Trophoblast cell (in vitro differentiated cells and primary cell): Measurements from ENCODE around the gene TEDC1. TPM values are rescaled to one million over a fixed set of nuclear protein-coding genes. Genes with fewer than 3 reads are reported as not detected.

ENCODE experiments used
- DNase-seq, 2 donors: peaks; one replicate each; pipeline ENCODE4 v3.0.0-alpha.2; 2016
- H2AFZ ChIP-seq: 2 replicates; pipeline ENCODE4 v1.6.1; 2013; ENCODE audit warnings: low read length, moderate library complexity, mild to moderate bottlenecking; ENCODE audit not compliant: insufficient read depth, poor library complexity
- H2AK5ac ChIP-seq: 2 replicates; pipeline ENCODE4 v1.6.1; 2013; ENCODE audit warnings: mild to moderate bottlenecking, low read length
- H2BK120ac ChIP-seq: 2 replicates; pipeline ENCODE4 v1.6.1; 2013; ENCODE audit warnings: low read length, mild to moderate bottlenecking, moderate library complexity; ENCODE audit not compliant: insufficient read depth, poor library complexity
- H2BK12ac ChIP-seq: 2 replicates; pipeline ENCODE4 v1.6.1; 2013; ENCODE audit warnings: mild to moderate bottlenecking, low read length, moderate library complexity
- H2BK5ac ChIP-seq: 2 replicates; pipeline ENCODE4 v1.6.1; 2013; ENCODE audit warnings: low read length, low read depth, moderate library complexity, mild to moderate bottlenecking; ENCODE audit not compliant: poor library complexity
- H3K14ac ChIP-seq: 2 replicates; pipeline ENCODE4 v1.6.1; 2013; ENCODE audit warnings: mild to moderate bottlenecking, low read length
- H3K18ac ChIP-seq: 2 replicates; pipeline ENCODE4 v1.6.1; 2013; ENCODE audit warnings: mild to moderate bottlenecking, low read length
- H3K23ac ChIP-seq: 2 replicates; pipeline ENCODE4 v1.6.1; 2013; ENCODE audit warnings: low read length
- H3K27ac ChIP-seq: 2 replicates; pipeline ENCODE4 v1.5.1; 2013; ENCODE audit warnings: low read depth, mild to moderate bottlenecking, inconsistent platforms, low read length, moderate library complexity
- H3K27me3 ChIP-seq: 2 replicates; pipeline ENCODE4 v1.6.1; 2013; ENCODE audit warnings: inconsistent platforms, mild to moderate bottlenecking, low read length, moderate library complexity; ENCODE audit not compliant: insufficient read depth
- H3K36me3 ChIP-seq, 2 experiments: 1 replicate in 1 of 2; 2 replicates in 1 of 2; pipeline ENCODE4 v1.6.1; 2013; ENCODE audit warnings: low read length in 2 of 2, mild to moderate bottlenecking in 2 of 2, moderate library complexity in 1 of 2; ENCODE audit not compliant: insufficient read depth in 2 of 2, control insufficient read depth in 1 of 2
- H3K4ac ChIP-seq: 2 replicates; pipeline ENCODE4 v1.6.1; 2013; ENCODE audit warnings: low read depth, mild to moderate bottlenecking, low read length, moderate library complexity
- H3K4me1 ChIP-seq, 2 experiments: 1 replicate in 1 of 2; 2 replicates in 1 of 2; pipeline ENCODE4 v1.6.1; 2013; ENCODE audit warnings: low read length in 2 of 2, mild to moderate bottlenecking in 2 of 2, moderate library complexity in 1 of 2; ENCODE audit not compliant: insufficient read depth in 2 of 2, control insufficient read depth in 1 of 2
- H3K4me2 ChIP-seq: 2 replicates; pipeline ENCODE4 v1.6.1; 2013; ENCODE audit warnings: inconsistent platforms, mild to moderate bottlenecking, low read length, moderate library complexity
- H3K4me3 ChIP-seq: 2 replicates; pipeline ENCODE4 v1.5.1; 2013; ENCODE audit warnings: mild to moderate bottlenecking, low read depth, low read length, inconsistent platforms
- H3K79me1 ChIP-seq: one replicate; pipeline ENCODE4 v1.6.1; 2013; ENCODE audit warnings: low read length
- H3K79me2 ChIP-seq: 2 replicates; pipeline ENCODE4 v1.6.1; 2013; ENCODE audit warnings: low read length, mild to moderate bottlenecking; ENCODE audit not compliant: control insufficient read depth, insufficient read depth, poor library complexity
- H3K9ac ChIP-seq: 2 replicates; pipeline ENCODE4 v1.6.1; 2013; ENCODE audit warnings: mild to moderate bottlenecking, low read length
- H3K9me3 ChIP-seq: 2 replicates; pipeline ENCODE4 v1.6.1; 2013; ENCODE audit warnings: low read depth, mild to moderate bottlenecking, control low read depth, inconsistent platforms, low read length; ENCODE audit not compliant: insufficient read depth
- H4K12ac ChIP-seq: 2 replicates; pipeline ENCODE4 v1.6.1; 2013; ENCODE audit warnings: low read depth, mild to moderate bottlenecking, low read length, moderate library complexity
- H4K8ac ChIP-seq: 2 replicates; pipeline ENCODE4 v1.6.1; 2013; ENCODE audit warnings: low read depth, mild to moderate bottlenecking, low read length, moderate library complexity
- H4K91ac ChIP-seq: one replicate; pipeline ENCODE4 v1.6.1; 2013; ENCODE audit warnings: low read depth, mild to moderate bottlenecking, low read length, moderate library complexity
- WGBS: extraction: QIAGEN DNeasy Blood & Tissue Kit; methylation state at CpG from one replicate; pipeline ENCODE4 v1.1.7; 2013; ENCODE audit warnings: missing lambda C conversion rate; ENCODE audit not compliant: insufficient read length, insufficient coverage; ENCODE audit errors: extremely low coverage; 5-methylcytosine and 5-hydroxymethylcytosine counted together
- polyA plus RNA-seq: library from polyadenylated mRNA; stranded (reverse); fragments of 200-250 nt; gene quantifications from 2 replicates; pipeline ENCODE4 v1.2.3, GENCODE V29; 2013

Gene TEDC1, protein sequence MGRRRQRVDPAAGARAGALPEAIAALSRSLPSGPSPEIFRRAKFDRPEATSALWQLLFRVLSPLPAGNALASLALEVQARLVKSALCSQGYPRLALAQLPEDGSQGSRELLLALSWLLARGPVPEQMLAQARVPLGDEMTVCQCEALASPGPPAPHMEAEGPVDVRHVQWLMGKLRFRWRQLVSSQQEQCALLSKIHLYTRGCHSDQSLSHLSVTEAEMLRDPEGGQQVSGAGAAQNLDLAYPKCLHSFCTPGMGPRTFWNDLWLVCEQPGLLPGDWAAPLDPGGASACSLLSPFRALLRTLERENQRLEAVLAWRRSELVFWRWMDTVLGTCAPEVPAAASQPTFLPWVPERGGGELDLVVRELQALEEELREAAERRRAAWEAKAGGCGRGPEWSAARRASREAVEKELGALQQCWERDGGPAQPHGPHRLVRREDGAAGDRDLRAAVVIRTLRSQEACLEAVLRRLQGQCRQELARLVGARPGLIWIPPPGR
- 8.8 and 8.9 TPM in 2 replicates for polyA plus RNA-seq

GRCh38 chr14:105490572-105491365 lies at the start of gene TEDC1:
Gene TEDC1, plus strand, starts transcription at chr14:105491246. Its CDS starts 130 bp downstream, at chr14:105491376.
- peaks cover 10% of the 10 kb centered on the region for H3K79me1 ChIP-seq
- H3K23ac ChIP-seq: no peak within 1 kb of the TSS
- H4K12ac ChIP-seq: peak within 1 kb of the TSS; percentile 63
- H3K4me1 ChIP-seq: peaks cover 17 to 29% of the 10 kb centered on the region in 2 experiments
- peak within 1 kb of the TSS; percentile 74 for H4K8ac ChIP-seq
- H4K91ac ChIP-seq: peak within 1 kb of the TSS; percentile 79
- H3K36me3 ChIP-seq: peaks cover 3 to 4% of the 10 kb centered on the region in 2 experiments
- peak within 1 kb of the TSS; percentile 57 for H2BK120ac ChIP-seq
- no peak within 1 kb of the TSS for H2BK12ac ChIP-seq
- no peak within 1 kb of the TSS for H2AK5ac ChIP-seq
- peak within 1 kb of the TSS; percentile 92 for H3K27ac ChIP-seq
- H3K4me3 ChIP-seq: peak within 1 kb of the TSS; percentile 76
- peak within 1 kb of the TSS; percentile 58 for H2AFZ ChIP-seq
- peak; percentile 100 for DNase-seq
- peak within 1 kb of the TSS; percentile 49 for H2BK5ac ChIP-seq
- peaks cover 21% of the 10 kb centered on the region for H3K27me3 ChIP-seq
- H3K18ac ChIP-seq: peak within 1 kb of the TSS; percentile 45
- peak within 1 kb of the TSS; percentile 72 for H3K9ac ChIP-seq
- H3K4me2 ChIP-seq: peak within 1 kb of the TSS; percentile 96
- peak within 1 kb of the TSS; percentile 78 for H3K14ac ChIP-seq
- peak within 1 kb of the TSS; percentile 41 for H3K4ac ChIP-seq
- WGBS: no CpG with 5 or more reads among the region's 94 CpGs
- H3K79me2 ChIP-seq: peaks cover 2% of the 10 kb centered on the region
- peaks cover 15% of the 10 kb centered on the region for H3K9me3 ChIP-seq

DNA sequence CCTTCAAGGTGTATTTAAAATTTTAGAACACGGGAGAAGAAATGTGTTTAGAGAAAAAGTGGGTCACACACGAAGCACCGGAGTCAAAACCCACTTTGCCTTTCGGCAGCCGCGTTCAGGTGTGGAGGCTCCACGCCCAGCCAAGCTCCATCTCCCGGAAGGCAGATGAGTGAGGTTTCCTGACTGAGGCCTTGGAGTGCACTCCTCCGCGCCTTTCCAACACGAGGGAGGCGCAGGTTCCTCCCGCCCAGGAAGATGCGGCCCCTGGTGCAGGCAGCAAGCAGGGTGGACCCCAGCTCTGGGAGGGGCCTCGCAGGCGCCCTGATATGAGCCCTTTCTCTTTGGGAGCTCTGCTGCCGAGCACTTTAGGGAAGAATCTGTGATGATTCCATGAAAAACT lies 48.9 kb upstream of the TEDC1 start:
- no peaks in the 10 kb centered on the region for H3K79me1 ChIP-seq
- H3K9ac ChIP-seq: no peak overlapping the region
- H3K36me3 ChIP-seq: peaks cover 48% of the 10 kb centered on the region in 2 experiments
- WGBS: no CpG with 5 or more reads among the region's 17 CpGs
- H3K27me3 ChIP-seq: no peaks in the 10 kb centered on the region
- H3K23ac ChIP-seq: no peak overlapping the region
- H4K12ac ChIP-seq: no peak overlapping the region
- H2BK120ac ChIP-seq: no peak overlapping the region
- H2AFZ ChIP-seq: no peak overlapping the region
- H2BK5ac ChIP-seq: no peak overlapping the region
- no peak overlapping the region for H3K18ac ChIP-seq
- no peak overlapping the region for H4K8ac ChIP-seq
- H3K27ac ChIP-seq: no peak overlapping the region
- no peak overlapping the region for H3K4me2 ChIP-seq
- H3K4ac ChIP-seq: no peak overlapping the region
- peaks cover 0 to 7% of the 10 kb centered on the region in 2 experiments for H3K4me1 ChIP-seq
- H3K9me3 ChIP-seq: peaks cover 6% of the 10 kb centered on the region
- no peak overlapping the region for H2AK5ac ChIP-seq
- H3K4me3 ChIP-seq: no peak overlapping the region
- H3K79me2 ChIP-seq: peaks cover 3% of the 10 kb centered on the region
- no peak overlapping the region for H2BK12ac ChIP-seq
- H4K91ac ChIP-seq: no peak overlapping the region
- no peak overlapping the region for H3K14ac ChIP-seq
- no peak for DNase-seq

- no peak for DNase-seq
- H2BK12ac ChIP-seq: no peak overlapping the region
- H4K8ac ChIP-seq: no peak overlapping the region
- H3K18ac ChIP-seq: no peak overlapping the region
- no peak overlapping the region for H3K23ac ChIP-seq
- peaks cover 48 to 49% of the 10 kb centered on the region in 2 experiments for H3K36me3 ChIP-seq
- no peak overlapping the region for H4K12ac ChIP-seq
- no peak overlapping the region for H4K91ac ChIP-seq
- no peak overlapping the region for H3K27ac ChIP-seq
- no peak overlapping the region for H2BK5ac ChIP-seq
- no peak overlapping the region for H2AK5ac ChIP-seq
- no peak overlapping the region for H3K14ac ChIP-seq
- H3K79me2 ChIP-seq: peaks cover 2% of the 10 kb centered on the region
- H3K4me1 ChIP-seq: peaks cover 0 to 7% of the 10 kb centered on the region in 2 experiments
- WGBS: no CpG with 5 or more reads among the region's 12 CpGs
- no peaks in the 10 kb centered on the region for H3K79me1 ChIP-seq
- no peak overlapping the region for H3K4ac ChIP-seq
- peaks cover 6% of the 10 kb centered on the region for H3K9me3 ChIP-seq
- H2AFZ ChIP-seq: no peak overlapping the region
- H3K27me3 ChIP-seq: no peaks in the 10 kb centered on the region
- no peak overlapping the region for H3K9ac ChIP-seq
- H2BK120ac ChIP-seq: no peak overlapping the region
- H3K4me2 ChIP-seq: no peak overlapping the region
- H3K4me3 ChIP-seq: peak overlapping the region; percentile 49
These were observed 48.2 kb upstream of the TEDC1 start for GRCh38 chr14:105442834-105443233.

- H3K79me2 ChIP-seq: no peaks in the 10 kb centered on the region
- H2BK12ac ChIP-seq: no peak overlapping the region
- H4K91ac ChIP-seq: no peak overlapping the region
- H2BK5ac ChIP-seq: no peak overlapping the region
- H3K27ac ChIP-seq: no peak overlapping the region
- H3K4me2 ChIP-seq: no peak overlapping the region
- no peak overlapping the region for H3K4me3 ChIP-seq
- H4K8ac ChIP-seq: no peak overlapping the region
- no peaks in the 10 kb centered on the region for H3K79me1 ChIP-seq
- no peak overlapping the region for H3K23ac ChIP-seq
- no peak overlapping the region for H2BK120ac ChIP-seq
- no peak overlapping the region for H3K14ac ChIP-seq
- H3K27me3 ChIP-seq: no peaks in the 10 kb centered on the region
- peaks cover 6% of the 10 kb centered on the region for H3K9me3 ChIP-seq
- H3K4ac ChIP-seq: no peak overlapping the region
- H3K36me3 ChIP-seq: peaks cover 49 to 50% of the 10 kb centered on the region in 2 experiments
- peaks cover 0 to 7% of the 10 kb centered on the region in 2 experiments for H3K4me1 ChIP-seq
- H2AFZ ChIP-seq: no peak overlapping the region
- no peak overlapping the region for H2AK5ac ChIP-seq
- WGBS: no CpG with 5 or more reads among the region's 17 CpGs
- no peak overlapping the region for H3K18ac ChIP-seq
- DNase-seq: no peak
- H3K9ac ChIP-seq: no peak overlapping the region
- H4K12ac ChIP-seq: no peak overlapping the region
These were observed 46.2 kb upstream of the TEDC1 start for GRCh38 chr14:105444859-105445258.
